ENCODE results near the gene AAK1. TPM values are rescaled to one million over a fixed set of nuclear protein-coding genes. Genes with fewer than 3 reads are reported as not detected.

AAK1 gene
- total RNA-seq, 1 experiment from 2014 or later, result 46.8 TPM

DNA sequence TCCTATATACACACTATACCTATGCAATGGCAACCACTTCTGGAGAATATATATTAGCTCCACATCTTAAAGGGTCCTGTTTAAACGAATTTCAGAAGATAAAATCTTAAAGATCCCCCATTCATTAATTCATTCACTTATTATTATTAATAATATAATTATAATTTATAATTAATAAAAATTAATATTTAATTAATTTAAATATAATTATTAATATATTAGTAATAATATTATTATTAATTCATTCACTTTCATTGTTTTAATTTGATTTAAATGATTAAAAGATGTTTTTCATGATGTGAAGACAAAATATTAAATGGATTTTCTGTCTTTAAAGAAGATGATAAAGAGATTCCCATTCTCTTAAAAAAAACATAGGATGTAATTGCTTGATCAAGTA lies 227.4 kb downstream of the AAK1 start:
- no peak for TF ChIP-seq EZH2phosphoT487 (IDR thresholded peaks at IDR 0.05; ENCODE audit: borderline replicate concordance, low read length)
- TF ChIP-seq EZH2 (IDR thresholded peaks at IDR 0.05; ENCODE audit: low read length, unreplicated experiment), result no peak
- TF ChIP-seq, protein P1, sequence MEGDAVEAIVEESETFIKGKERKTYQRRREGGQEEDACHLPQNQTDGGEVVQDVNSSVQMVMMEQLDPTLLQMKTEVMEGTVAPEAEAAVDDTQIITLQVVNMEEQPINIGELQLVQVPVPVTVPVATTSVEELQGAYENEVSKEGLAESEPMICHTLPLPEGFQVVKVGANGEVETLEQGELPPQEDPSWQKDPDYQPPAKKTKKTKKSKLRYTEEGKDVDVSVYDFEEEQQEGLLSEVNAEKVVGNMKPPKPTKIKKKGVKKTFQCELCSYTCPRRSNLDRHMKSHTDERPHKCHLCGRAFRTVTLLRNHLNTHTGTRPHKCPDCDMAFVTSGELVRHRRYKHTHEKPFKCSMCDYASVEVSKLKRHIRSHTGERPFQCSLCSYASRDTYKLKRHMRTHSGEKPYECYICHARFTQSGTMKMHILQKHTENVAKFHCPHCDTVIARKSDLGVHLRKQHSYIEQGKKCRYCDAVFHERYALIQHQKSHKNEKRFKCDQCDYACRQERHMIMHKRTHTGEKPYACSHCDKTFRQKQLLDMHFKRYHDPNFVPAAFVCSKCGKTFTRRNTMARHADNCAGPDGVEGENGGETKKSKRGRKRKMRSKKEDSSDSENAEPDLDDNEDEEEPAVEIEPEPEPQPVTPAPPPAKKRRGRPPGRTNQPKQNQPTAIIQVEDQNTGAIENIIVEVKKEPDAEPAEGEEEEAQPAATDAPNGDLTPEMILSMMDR (conservative IDR thresholded peaks at IDR 0.05; ENCODE audit: low read depth, low read length), result no peak
- Histone ChIP-seq H3K4me2 (ENCODE audit: low read length) (no peak overlapping the region), H3K79me2 (ENCODE audit: low read length) (no peaks in the 10 kb centered on the region), H3K9ac (ENCODE audit: low read length) (no peak overlapping the region), H2AFZ (ENCODE audit: low read length) (no peak overlapping the region), H3K9me2 (replicated peaks; ENCODE audit: low read length) (no peaks in the 10 kb centered on the region), H3K4me3 (ENCODE audit: low read length) (no peak overlapping the region), H3K9me3 (ENCODE audit: low read length) (no peaks in the 10 kb centered on the region), H4K20me1 (ENCODE audit: low read length) (no peaks in the 10 kb centered on the region), H3K36me3 (ENCODE audit: low read depth, low read length) (no peaks in the 10 kb centered on the region), H3K27me3 (ENCODE audit: low read length) (no peaks in the 10 kb centered on the region), H3K27ac (ENCODE audit: low read length) (no peak overlapping the region), H3F3A (ENCODE audit: low read length, unreplicated experiment) (no peaks in the 10 kb centered on the region), H3K4me1 (ENCODE audit: insufficient read depth, low read length) (no peaks in the 10 kb centered on the region)
- no TSS peak for BruUV-seq (replicated peaks)
- ChIA-PET CTCF (no interaction called here), POLR2A (ENCODE audit: unreplicated experiment) (no interaction called here)
- ATAC-seq (no peak), DNase-seq (no peak)
- intact Hi-C loops (cut with micrococcal nuclease), result no loop called here

Other genes starting within 250 kb of the AAK1 start
- gene NFU1, start 206.3 kb downstream of the AAK1 start, total RNA-seq (2014; rRNA removed), result 38.8 and 45.6 TPM in 2 replicates
- gene ANXA4, start 98.4 kb upstream of the AAK1 start, total RNA-seq (2014; rRNA removed), result 43.3 and 51.1 TPM in 2 replicates
- 12.7 TPM in 2 replicates for gene GMCL1, start 185.9 kb upstream of the AAK1 start, total RNA-seq (2014; rRNA removed)